Neutrophil (primary cell): ENCODE measurements around the gene NRXN3.

Source experiments
- H3K27ac ChIP-seq: fragments of 200-600 bp; sonication (generic); 2 replicates; pipeline ENCODE4 v1.5.1; 2016; ENCODE audit warnings: mild to moderate bottlenecking, moderate library complexity
- H3K27me3 ChIP-seq: fragments of 200-600 bp; sonication (generic); 2 replicates; pipeline ENCODE4 v1.6.0; 2016; ENCODE audit warnings: mild to moderate bottlenecking
- H3K36me3 ChIP-seq: fragments of 200-600 bp; sonication (generic); 2 replicates; pipeline ENCODE4 v1.5.1; 2017
- H3K4me1 ChIP-seq, 2 experiments: fragments of 200-600 bp in 1 of 2; sonication (generic) in 1 of 2; 1 replicate in 1 of 2; 2 replicates in 1 of 2; pipeline versions ENCODE4 v1.5.1 to v1.6.1; 2013 to 2016; ENCODE audit warnings: low read depth in 1 of 2, low read length in 1 of 2, mild to moderate bottlenecking in 1 of 2, moderate library complexity in 1 of 2; ENCODE audit not compliant: control insufficient read depth in 1 of 2, insufficient read depth in 1 of 2
- H3K4me3 ChIP-seq, 2 experiments: fragments of 200-600 bp in 1 of 2; sonication (generic) in 1 of 2; 1 replicate in 1 of 2; 2 replicates in 1 of 2; pipeline ENCODE4 v1.5.1; 2013 to 2016; ENCODE audit warnings: low read depth in 1 of 2, low read length in 1 of 2, mild to moderate bottlenecking in 1 of 2, moderate library complexity in 1 of 2
- H3K9me3 ChIP-seq: fragments of 200-600 bp; sonication (generic); 2 replicates; pipeline ENCODE4 v1.5.1; 2016
- CTCF ChIP-seq: fragments of 200-600 bp; sonication (generic); IDR thresholded peaks from 2 replicates; pipeline ENCODE4 v1.5.1; 2016; ENCODE audit warnings: antibody characterized with exemption

NRXN3 gene

DNA sequence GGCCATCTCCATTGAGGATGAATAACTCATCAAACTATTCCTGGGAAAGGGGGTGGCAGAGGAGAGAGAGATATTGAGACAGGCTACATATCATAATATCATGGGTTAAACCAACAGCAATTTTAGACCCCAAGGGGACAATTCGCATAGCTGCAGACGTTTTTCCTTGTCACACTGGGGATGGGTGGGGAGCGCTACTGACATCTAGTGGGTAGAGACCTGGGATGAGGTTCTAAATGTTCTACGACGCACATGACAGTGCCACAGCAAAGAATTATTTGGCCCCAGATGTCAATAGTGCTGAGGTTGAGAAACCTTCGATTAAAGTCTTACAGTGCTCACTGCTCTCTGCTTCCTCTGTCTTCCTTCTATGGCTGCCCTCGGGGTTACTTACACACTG, 425.6 kb downstream of the NRXN3 start:
- H3K27ac ChIP-seq = no peak overlapping the region
- TF ChIP-seq CTCF = no peak

GRCh38 chr14:78598046-78598920, 428.1 kb downstream of the NRXN3 start:
- Histone ChIP-seq H3K9me3 (no peaks in the 10 kb centered on the region), H3K27ac (no peak overlapping the region), H3K4me3 (no peak overlapping the region), H3K36me3 (no peaks in the 10 kb centered on the region), H3K4me1 (no peaks in the 10 kb centered on the region), H3K27me3 (no peaks in the 10 kb centered on the region)
- TF ChIP-seq CTCF = peak; percentile 16

More for the DNA sequence above, 425.6 kb downstream of the NRXN3 start:
- no peaks in the 10 kb centered on the region for H3K4me1 ChIP-seq
- no peaks in the 10 kb centered on the region for H3K27me3 ChIP-seq
- H3K36me3 ChIP-seq = no peaks in the 10 kb centered on the region
- H3K9me3 ChIP-seq = no peaks in the 10 kb centered on the region
- H3K4me3 ChIP-seq = no peak overlapping the region

GRCh38 chr14:78605025-78605762, 435.0 kb downstream of the NRXN3 start:
- H3K27me3 ChIP-seq = no peaks in the 10 kb centered on the region
- TF ChIP-seq CTCF = no peak
- no peaks in the 10 kb centered on the region for H3K9me3 ChIP-seq
- H3K36me3 ChIP-seq = no peaks in the 10 kb centered on the region
- no peaks in the 10 kb centered on the region for H3K4me1 ChIP-seq
- H3K4me3 ChIP-seq = no peak overlapping the region
- no peak overlapping the region for H3K27ac ChIP-seq

- H3K9me3 ChIP-seq = no peaks in the 10 kb centered on the region
- no peak overlapping the region for H3K4me3 ChIP-seq
- no peaks in the 10 kb centered on the region for H3K36me3 ChIP-seq
- H3K4me1 ChIP-seq = no peaks in the 10 kb centered on the region
- H3K27ac ChIP-seq = no peak overlapping the region
- H3K27me3 ChIP-seq = no peaks in the 10 kb centered on the region
- TF ChIP-seq CTCF = no peak
Measured at GRCh38 chr14:78605897-78606500, 435.8 kb downstream of the NRXN3 start.

DNA sequence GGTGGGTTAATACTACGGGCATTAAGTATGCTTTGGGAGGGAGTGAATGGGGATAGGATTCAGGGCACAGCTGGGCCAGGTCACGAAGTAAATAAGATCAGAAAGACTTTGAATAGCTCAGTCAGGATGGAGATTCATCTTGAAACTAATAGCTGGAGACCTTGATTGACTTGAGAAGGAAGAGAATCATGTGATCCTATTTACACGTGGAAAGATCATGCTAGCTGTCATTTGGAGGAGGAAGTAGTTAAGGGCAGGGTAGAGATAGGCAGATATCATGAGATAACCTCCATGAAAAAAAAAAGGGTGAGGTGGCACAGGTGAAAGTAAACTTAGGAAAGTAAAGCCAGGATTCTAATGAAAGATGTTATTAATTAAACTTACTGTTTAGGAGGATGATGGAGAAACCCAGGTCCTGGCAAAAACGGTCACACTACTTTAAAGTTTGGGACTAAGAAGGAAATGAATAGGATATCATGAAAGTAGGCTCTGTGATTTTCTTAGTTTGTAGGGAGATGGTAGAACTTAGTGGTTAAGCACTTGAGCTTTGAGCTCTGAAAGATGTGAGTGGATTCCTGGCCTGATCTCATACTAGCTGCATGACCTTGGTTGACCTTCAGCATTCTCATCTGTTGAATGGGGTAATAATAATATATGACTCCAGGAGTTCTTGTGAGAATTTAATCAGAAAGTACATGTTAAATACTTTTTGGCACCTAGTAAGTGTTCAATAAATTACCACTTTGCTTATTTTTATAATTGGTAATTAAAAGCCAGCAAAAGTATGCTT, 439.0 kb downstream of the NRXN3 start:
- Histone ChIP-seq H3K27me3 (no peaks in the 10 kb centered on the region), H3K4me1 (no peaks in the 10 kb centered on the region), H3K9me3 (no peaks in the 10 kb centered on the region), H3K4me3 (no peak overlapping the region), H3K27ac (no peak overlapping the region), H3K36me3 (no peaks in the 10 kb centered on the region)
- no peak for TF ChIP-seq CTCF
